Osteoblast (primary cell): Measurements from ENCODE around the gene DNAAF5. TPM values are rescaled to one million over a fixed set of nuclear protein-coding genes. Genes with fewer than 3 reads are reported as not detected.

Experiments
- DNase-seq: peaks from one replicate; pipeline ENCODE4 v3.0.0; 2011; ENCODE audit warnings: low spot score, mixed read lengths; ENCODE audit not compliant: insufficient read length; ENCODE audit errors: missing footprints
- H2AFZ ChIP-seq: 2 replicates; pipeline ENCODE4 v1.6.0; 2011; ENCODE audit warnings: mild to moderate bottlenecking, low read length
- H3K27ac ChIP-seq: 2 replicates; pipeline ENCODE4 v1.5.1; 2011; ENCODE audit warnings: mild to moderate bottlenecking, low read depth, low read length, moderate library complexity
- H3K27me3 ChIP-seq: 2 replicates; pipeline ENCODE4 v1.6.0; 2012; ENCODE audit warnings: mild to moderate bottlenecking, control low read depth, inconsistent platforms, low read length, moderate library complexity; ENCODE audit not compliant: insufficient read depth
- H3K36me3 ChIP-seq: 2 replicates; pipeline ENCODE4 v1.5.1; 2011; ENCODE audit warnings: mild to moderate bottlenecking, low read length, control low read depth, moderate library complexity; ENCODE audit not compliant: insufficient read depth
- H3K4me1 ChIP-seq: 2 replicates; pipeline ENCODE4 v1.5.1; 2011; ENCODE audit warnings: mild to moderate bottlenecking, low read length, control low read depth, moderate library complexity; ENCODE audit not compliant: insufficient read depth
- H3K4me2 ChIP-seq: 2 replicates; pipeline ENCODE4 v1.6.0; 2011; ENCODE audit warnings: mild to moderate bottlenecking, low read length; ENCODE audit not compliant: insufficient read depth
- H3K4me3 ChIP-seq: fragments of 200-600 bp; sonication (generic); 3 replicates; pipeline ENCODE4 v1.5.1; 2012; ENCODE audit warnings: mild to moderate bottlenecking, low read length, inconsistent platforms; ENCODE audit not compliant: insufficient read depth
- H3K79me2 ChIP-seq: 2 replicates; pipeline ENCODE4 v1.6.0; 2012; ENCODE audit warnings: mild to moderate bottlenecking, low read length, control low read depth, inconsistent platforms; ENCODE audit not compliant: insufficient read depth
- H3K9me3 ChIP-seq: 2 replicates; pipeline ENCODE4 v1.5.1; 2011; ENCODE audit warnings: low read depth, low read length, control low read depth
- H4K20me1 ChIP-seq: 2 replicates; pipeline ENCODE4 v1.6.0; 2012; ENCODE audit warnings: mild to moderate bottlenecking, low read length, control low read depth; ENCODE audit not compliant: insufficient read depth
- total RNA-seq: library from RNA; depleted of rRNA; stranded (reverse); fragments of >200 nt; gene quantifications from 2 replicates; pipeline ENCODE4 v1.2.3, GENCODE V29; 2012
- TF ChIP-seq, protein P1 (sequence below): IDR thresholded peaks from 2 replicates; pipeline ENCODE4 v1.5.1; 2011; ENCODE audit warnings: mild to moderate bottlenecking, low read depth, low read length, moderate library complexity; ENCODE audit errors: extremely low read depth

DNAAF5 gene
- total RNA-seq, 1 donor: 22.4 TPM

DNA sequence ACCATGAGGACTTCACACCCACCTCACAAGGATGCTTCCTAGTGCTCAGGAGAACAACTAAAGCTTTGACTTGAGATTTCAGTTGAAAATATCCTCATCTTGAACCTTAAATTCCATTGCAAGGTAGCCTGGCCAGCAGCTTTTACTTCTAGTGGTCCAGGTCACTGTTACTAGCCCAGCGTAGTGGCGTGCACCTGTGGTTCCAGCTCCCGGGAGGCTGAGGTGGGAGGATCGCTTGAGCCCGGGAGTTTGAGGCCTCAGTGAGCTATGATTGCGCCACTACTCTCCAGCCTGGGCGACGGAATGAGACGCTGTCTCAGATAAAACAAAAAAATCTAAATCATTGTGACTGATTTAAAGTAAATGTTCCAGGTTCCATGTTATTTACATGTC, 28.9 kb downstream of the DNAAF5 start:
- Histone ChIP-seq H3K36me3 (peaks cover 18% of the 10 kb centered on the region), H3K27me3 (no peaks in the 10 kb centered on the region), H3K4me1 (no peaks in the 10 kb centered on the region), H3K9me3 (no peaks in the 10 kb centered on the region), H3K4me3 (no peak overlapping the region), H2AFZ (no peak overlapping the region), H4K20me1 (no peaks in the 10 kb centered on the region), H3K79me2 (no peaks in the 10 kb centered on the region), H3K4me2 (no peak overlapping the region), H3K27ac (no peak overlapping the region)
- TF ChIP-seq, protein P1, sequence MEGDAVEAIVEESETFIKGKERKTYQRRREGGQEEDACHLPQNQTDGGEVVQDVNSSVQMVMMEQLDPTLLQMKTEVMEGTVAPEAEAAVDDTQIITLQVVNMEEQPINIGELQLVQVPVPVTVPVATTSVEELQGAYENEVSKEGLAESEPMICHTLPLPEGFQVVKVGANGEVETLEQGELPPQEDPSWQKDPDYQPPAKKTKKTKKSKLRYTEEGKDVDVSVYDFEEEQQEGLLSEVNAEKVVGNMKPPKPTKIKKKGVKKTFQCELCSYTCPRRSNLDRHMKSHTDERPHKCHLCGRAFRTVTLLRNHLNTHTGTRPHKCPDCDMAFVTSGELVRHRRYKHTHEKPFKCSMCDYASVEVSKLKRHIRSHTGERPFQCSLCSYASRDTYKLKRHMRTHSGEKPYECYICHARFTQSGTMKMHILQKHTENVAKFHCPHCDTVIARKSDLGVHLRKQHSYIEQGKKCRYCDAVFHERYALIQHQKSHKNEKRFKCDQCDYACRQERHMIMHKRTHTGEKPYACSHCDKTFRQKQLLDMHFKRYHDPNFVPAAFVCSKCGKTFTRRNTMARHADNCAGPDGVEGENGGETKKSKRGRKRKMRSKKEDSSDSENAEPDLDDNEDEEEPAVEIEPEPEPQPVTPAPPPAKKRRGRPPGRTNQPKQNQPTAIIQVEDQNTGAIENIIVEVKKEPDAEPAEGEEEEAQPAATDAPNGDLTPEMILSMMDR: no peak
- peak; percentile 8 for DNase-seq

GRCh38 chr7:756231-756927, 29.9 kb downstream of the DNAAF5 start:
- TF ChIP-seq, protein P1: no peak

GRCh38 chr7:756928-757560, 30.5 kb downstream of the DNAAF5 start:
- H3K9me3 ChIP-seq: no peaks in the 10 kb centered on the region
- H3K4me3 ChIP-seq: no peak overlapping the region
- no peak overlapping the region for H2AFZ ChIP-seq
- H3K79me2 ChIP-seq: no peaks in the 10 kb centered on the region
- TF ChIP-seq, protein P1: no peak
- H3K4me1 ChIP-seq: no peaks in the 10 kb centered on the region
- H4K20me1 ChIP-seq: no peaks in the 10 kb centered on the region
- peak; percentile 60 for DNase-seq
- H3K27ac ChIP-seq: no peak overlapping the region
- no peak overlapping the region for H3K4me2 ChIP-seq
- peaks cover 18% of the 10 kb centered on the region for H3K36me3 ChIP-seq
- H3K27me3 ChIP-seq: no peaks in the 10 kb centered on the region

More at GRCh38 chr7:756231-756927, 29.9 kb downstream of the DNAAF5 start:
- Histone ChIP-seq H3K4me1 (no peaks in the 10 kb centered on the region), H3K36me3 (peaks cover 18% of the 10 kb centered on the region), H3K4me3 (no peak overlapping the region), H3K79me2 (no peaks in the 10 kb centered on the region), H4K20me1 (no peaks in the 10 kb centered on the region), H3K9me3 (no peaks in the 10 kb centered on the region), H3K27me3 (no peaks in the 10 kb centered on the region), H3K27ac (no peak overlapping the region), H3K4me2 (no peak overlapping the region), H2AFZ (no peak overlapping the region)
- peak; percentile 74 for DNase-seq

GRCh38 chr7:757741-758163, 31.3 kb downstream of the DNAAF5 start:
- Histone ChIP-seq H3K36me3 (peaks cover 18% of the 10 kb centered on the region), H3K4me3 (no peak overlapping the region), H2AFZ (no peak overlapping the region), H3K4me1 (no peaks in the 10 kb centered on the region), H3K27me3 (no peaks in the 10 kb centered on the region), H3K27ac (no peak overlapping the region), H4K20me1 (no peaks in the 10 kb centered on the region), H3K9me3 (no peaks in the 10 kb centered on the region), H3K79me2 (no peaks in the 10 kb centered on the region), H3K4me2 (no peak overlapping the region)
- TF ChIP-seq, protein P1: no peak
- DNase-seq: no peak
